ENCODE results near the gene C4B.

- no peak for TF ChIP-seq POLR2AphosphoS5 (IDR thresholded peaks at IDR 0.05; ENCODE audit: low read depth, low read length)
- TF ChIP-seq CTCF (IDR thresholded peaks at IDR 0.05 in 2 of 3, conservative IDR thresholded peaks at IDR 0.05 in 1 of 3; ENCODE audit: borderline replicate concordance in 1 of 3, insufficient read depth in 1 of 3, low read depth in 2 of 3, low read length in 2 of 3), result no peak
- no peak for TF ChIP-seq JUND (IDR thresholded peaks at IDR 0.05)
- TF ChIP-seq, protein P1, sequence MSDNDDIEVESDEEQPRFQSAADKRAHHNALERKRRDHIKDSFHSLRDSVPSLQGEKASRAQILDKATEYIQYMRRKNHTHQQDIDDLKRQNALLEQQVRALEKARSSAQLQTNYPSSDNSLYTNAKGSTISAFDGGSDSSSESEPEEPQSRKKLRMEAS (IDR thresholded peaks at IDR 0.05), result no peak
- TF ChIP-seq EZH2 (IDR thresholded peaks at IDR 0.05), result no peak
Measured at GRCh38 chr6:32069460-32069859, 54.9 kb downstream of the C4B start.

All from HCT116 (cell line).